SK-N-SH (cell line): ENCODE measurements around the gene COPE. TPM values are rescaled to one million over a fixed set of nuclear protein-coding genes. Genes with fewer than 3 reads are reported as not detected.

ENCODE experiments used
- CTCF ChIA-PET: fragments of 300-600, 350-600 bp; formaldehyde crosslinking; extraction: SDS; loops from one replicate; lab custom pipeline; 2021; lab: Yijun Ruan, JAX
- POLR2A ChIA-PET: fragments of 350-600 bp; sonication (Branson Sonifier 250); formaldehyde crosslinking; extraction: SDS; loops from one replicate; lab custom pipeline; 2020; ENCODE audit warnings: antibody characterized with exemption, inconsistent platforms; lab: Yijun Ruan, JAX
- DNase-seq: peaks from one replicate; pipeline ENCODE4 v3.0.0; 2012
- H2AFZ ChIP-seq: fragments of 200-600 bp; sonication (generic); 2 replicates; pipeline ENCODE4 v1.8.1; 2016; ENCODE audit warnings: antibody characterized with exemption, mild to moderate bottlenecking, low read depth
- H3F3A ChIP-seq: fragments of 200-600 bp; sonication (generic); replicated peaks from 2 replicates; pipeline ENCODE3; 2016; ENCODE audit warnings: antibody characterized with exemption, mild to moderate bottlenecking; ENCODE audit not compliant: insufficient read depth
- H3K27ac ChIP-seq, 2 experiments: fragments of 200-500 bp in 1 of 2; fragments of 200-600 bp in 1 of 2; sonication (Bioruptor generic) in 1 of 2; sonication (generic), shearing (Covaris generic) in 1 of 2; 2 replicates each; pipeline versions ENCODE4 v1.5.1 to v1.6.1; 2014 to 2016; ENCODE audit warnings: low read depth in 2 of 2, inconsistent platforms in 1 of 2, low read length in 1 of 2, mild to moderate bottlenecking in 1 of 2, mixed read lengths in 1 of 2
- H3K27me3 ChIP-seq: fragments of 200-600 bp; sonication (generic), shearing (Covaris generic); 2 replicates; pipeline ENCODE4 v1.6.1; 2016; ENCODE audit warnings: mixed run types; ENCODE audit not compliant: insufficient read depth
- H3K36me3 ChIP-seq, 2 experiments: fragments of 200-500 bp in 1 of 2; fragments of 200-600 bp in 1 of 2; sonication (Bioruptor generic) in 1 of 2; sonication (generic) in 1 of 2; replicated peaks in 1 of 2; 2 replicates each; pipeline versions ENCODE3 to v1.5.1; 2014 to 2016; ENCODE audit warnings: low read length in 1 of 2, mild to moderate bottlenecking in 1 of 2; ENCODE audit not compliant: insufficient read depth in 2 of 2, control insufficient read depth in 1 of 2
- H3K4me1 ChIP-seq, 2 experiments: fragments of 200-500 bp in 1 of 2; fragments of 200-600 bp in 1 of 2; sonication (Bioruptor generic) in 1 of 2; sonication (generic), shearing (Covaris generic) in 1 of 2; 2 replicates each; pipeline versions ENCODE4 v1.5.1 to v1.6.1; 2014 to 2016; ENCODE audit warnings: low read depth in 1 of 2, low read length in 1 of 2, mixed run types in 1 of 2; ENCODE audit not compliant: insufficient read depth in 2 of 2, control insufficient read depth in 1 of 2
- H3K4me2 ChIP-seq: fragments of 200-600 bp; sonication (generic), shearing (Covaris generic); 2 replicates; pipeline ENCODE4 v1.6.1; 2017; ENCODE audit warnings: mixed run types
- H3K4me3 ChIP-seq, 2 experiments: fragments of 200-500 bp in 1 of 2; fragments of 200-600 bp in 1 of 2; sonication (Bioruptor generic) in 1 of 2; sonication (generic), shearing (Covaris generic) in 1 of 2; 2 replicates each; pipeline versions ENCODE4 v1.5.1 to v1.8.1; 2014 to 2016; ENCODE audit warnings: low read depth in 2 of 2, inconsistent platforms in 1 of 2, low read length in 1 of 2, mild to moderate bottlenecking in 1 of 2, mixed read lengths in 1 of 2, moderate library complexity in 1 of 2
- H3K79me2 ChIP-seq: fragments of 200-600 bp; sonication (generic); 2 replicates; pipeline ENCODE4 v1.8.1; 2017; ENCODE audit warnings: mild to moderate bottlenecking; ENCODE audit not compliant: insufficient read depth
- H3K9ac ChIP-seq: fragments of 200-600 bp; sonication (generic); 2 replicates; pipeline ENCODE4 v1.6.1; 2017; ENCODE audit warnings: mixed run types
- H3K9me2 ChIP-seq: fragments of 200-600 bp; sonication (generic); 2 replicates; pipeline ENCODE4 v1.6.1; 2017; ENCODE audit warnings: mixed run types
- H3K9me3 ChIP-seq: fragments of 200-600 bp; sonication (generic); 2 replicates; pipeline ENCODE4 v1.6.1; 2017; ENCODE audit warnings: mixed run types, mild to moderate bottlenecking, moderate library complexity
- H4K20me1 ChIP-seq: fragments of 200-600 bp; sonication (generic); 2 replicates; pipeline ENCODE4 v1.6.1; 2017; ENCODE audit warnings: mild to moderate bottlenecking, mixed run types; ENCODE audit not compliant: insufficient read depth
- CHD2 ChIP-seq: fragments of 150-350 bp; IDR thresholded peaks from 2 replicates; pipeline ENCODE4 v1.6.1; 2018; ENCODE audit warnings: low read length; ENCODE audit not compliant: partially characterized antibody
- ELF1 ChIP-seq: IDR thresholded peaks from 2 replicates; pipeline ENCODE4 v1.4.0; 2012
- JUND ChIP-seq: IDR thresholded peaks from 2 replicates; pipeline ENCODE4 v1.4.0; 2012
- MEF2A ChIP-seq: IDR thresholded peaks from 2 replicates; pipeline ENCODE4 v1.4.0; 2012; ENCODE audit warnings: low read depth, borderline replicate concordance
- NRF1 ChIP-seq: IDR thresholded peaks from 2 replicates; pipeline ENCODE4 v1.6.1; 2012; ENCODE audit warnings: low read depth, mild to moderate bottlenecking, low read length
- RCOR1 ChIP-seq: fragments of 150-350 bp; IDR thresholded peaks from 2 replicates; pipeline ENCODE4 v1.6.1; 2017; ENCODE audit warnings: antibody characterized with exemption, low read length
- TAF1 ChIP-seq: IDR thresholded peaks from 2 replicates; pipeline ENCODE4 v1.6.1; 2012; ENCODE audit warnings: low read depth, mild to moderate bottlenecking, low read length, moderate library complexity, borderline replicate concordance
- USF1 ChIP-seq: IDR thresholded peaks from 2 replicates; pipeline ENCODE4 v1.4.0; 2012; ENCODE audit warnings: low read depth, borderline replicate concordance
- ZBTB33 ChIP-seq: IDR thresholded peaks from 2 replicates; pipeline ENCODE4 v1.4.0; 2012; ENCODE audit warnings: low read depth, borderline replicate concordance
- WGBS: methylation state at CpG from one replicate; pipeline ENCODE4 v1.1.6; 2017; ENCODE audit warnings: low lambda C conversion rate; 5-methylcytosine and 5-hydroxymethylcytosine counted together
- polyA plus RNA-seq, 3 experiments: library from polyadenylated mRNA; depleted of rRNA; stranded (reverse); fragments of >200 nt; gene quantifications; 2 replicates each; pipeline ENCODE4 v1.2.3, GENCODE V29; 2012

Gene COPE
- polyA plus RNA-seq, 1 of the 3 experiments (the other 2 are of a cell fraction): 450 TPM

DNA sequence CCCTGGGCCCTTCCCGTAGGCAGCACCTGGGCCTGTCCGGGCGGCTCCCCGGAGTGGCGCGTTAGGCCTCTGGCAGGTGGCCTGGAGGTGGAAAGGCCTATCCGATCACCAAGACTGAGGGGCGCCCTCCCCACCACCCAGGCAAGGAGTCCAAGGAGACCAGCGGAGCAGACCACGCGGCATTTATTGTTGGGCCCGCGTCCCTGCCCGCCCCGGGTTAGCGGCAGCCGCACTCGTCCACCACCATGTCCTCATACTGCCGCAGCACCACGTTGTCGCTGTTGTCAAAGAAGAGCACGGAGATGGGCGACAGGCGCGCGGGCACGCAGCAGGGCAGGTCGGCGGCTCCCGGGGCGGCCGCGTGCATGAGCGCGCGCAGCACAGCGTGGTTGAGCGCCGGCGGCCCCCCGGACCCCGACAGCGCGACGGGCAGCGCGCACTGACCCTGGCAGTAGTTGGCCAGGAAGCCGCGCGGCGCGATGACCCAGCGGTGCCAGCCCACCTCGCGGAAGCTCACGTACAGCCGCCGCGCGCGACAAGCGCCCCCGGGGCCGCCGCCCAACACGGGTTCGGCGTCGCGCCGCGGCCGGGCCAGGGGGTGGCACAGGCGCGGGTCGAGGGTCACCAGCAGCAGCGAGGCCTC lies 50.7 kb downstream of the COPE start:
- no peak for TF ChIP-seq USF1
- TF ChIP-seq TAF1: no peak
- TF ChIP-seq RCOR1: no peak
- TF ChIP-seq NRF1: no peak
- TF ChIP-seq, all 33 proteins: peak for 0

DNA sequence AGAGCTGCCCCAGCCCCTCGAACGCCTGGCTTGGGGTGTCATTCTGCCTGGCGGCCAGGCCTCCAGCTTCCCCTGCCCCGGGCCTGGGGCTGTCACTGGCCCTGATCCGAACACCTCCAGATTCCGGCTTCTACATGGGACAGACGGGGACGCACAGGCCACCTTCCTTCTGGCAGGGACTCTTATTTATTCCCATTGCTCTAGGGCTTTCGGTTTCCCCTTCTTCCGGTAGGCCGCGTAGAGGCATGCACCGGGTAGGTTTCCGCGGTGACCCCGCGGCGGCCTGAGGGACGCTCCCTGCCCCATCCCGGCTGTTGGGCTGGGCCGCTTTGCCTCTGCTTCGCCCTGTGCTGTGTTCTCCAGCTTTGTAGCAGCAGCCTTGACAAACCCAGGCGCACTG lies 51.4 kb downstream of the COPE start:
- Histone ChIP-seq H3K9me2 (no peaks in the 10 kb centered on the region), H2AFZ (no peak overlapping the region), H3K27ac (no peak overlapping the region)
- TF ChIP-seq JUND: no peak
- no peak for TF ChIP-seq ELF1
- TF ChIP-seq MEF2A: no peak
- TF ChIP-seq ZBTB33: no peak
- no peak for TF ChIP-seq CHD2
- TF ChIP-seq, all 33 proteins: peak for 0
- Histone ChIP-seq H3K4me2 (no peak overlapping the region), H3K9ac (no peak overlapping the region), H3F3A (peaks cover 17% of the 10 kb centered on the region), H3K79me2 (no peaks in the 10 kb centered on the region), H4K20me1 (no peaks in the 10 kb centered on the region), H3K4me1 (no peaks in the 10 kb centered on the region), H3K4me3 (no peak overlapping the region), H3K36me3 (peaks cover 10 to 45% of the 10 kb centered on the region in 2 experiments), H3K27me3 (no peaks in the 10 kb centered on the region), H3K9me3 (no peaks in the 10 kb centered on the region)
- POLR2A ChIA-PET: no interaction called here
- CTCF ChIA-PET: interaction anchor here (0.6 to 10.3 kb wide), 13 partner anchors 8 to 365 kb away, joined by 3 to 201 read pairs (median 13); partner anchors contain the start of genes CERS1 and REX1BD
- WGBS: 97% methylated on average over 18 of the region's 23 CpGs
- no peak for DNase-seq

More for the DNA sequence above, 50.7 kb downstream of the COPE start:
- POLR2A ChIA-PET: no interaction called here
- Histone ChIP-seq H3K27me3 (no peaks in the 10 kb centered on the region), H3K4me3 (no peak overlapping the region), H3K9me3 (no peaks in the 10 kb centered on the region), H4K20me1 (no peaks in the 10 kb centered on the region), H3K27ac (no peak overlapping the region; a peak in 1 of 4 replicates), H3K9me2 (no peaks in the 10 kb centered on the region), H3K4me2 (no peak overlapping the region), H2AFZ (no peak overlapping the region), H3F3A (peaks cover 17% of the 10 kb centered on the region), H3K9ac (no peak overlapping the region), H3K36me3 (peaks cover 10 to 38% of the 10 kb centered on the region in 2 experiments), H3K79me2 (no peaks in the 10 kb centered on the region), H3K4me1 (no peaks in the 10 kb centered on the region)
- CTCF ChIA-PET: interaction anchor here (1.8 to 10.3 kb wide), 3 partner anchors 8 to 18 kb away, joined by 7 to 201 read pairs (median 38); no protein-coding TSS in a partner anchor
- WGBS: 97% methylated on average over 63 of the region's 77 CpGs
- no peak for DNase-seq
